ENCODE measurements around the gene P2RY6. TPM values are rescaled to one million over a fixed set of nuclear protein-coding genes. Genes with fewer than 3 reads are reported as not detected.
A peak's percentile ranks its signal among the peaks of the same experiment; 100 is the strongest.

The P2RY6 gene, protein sequence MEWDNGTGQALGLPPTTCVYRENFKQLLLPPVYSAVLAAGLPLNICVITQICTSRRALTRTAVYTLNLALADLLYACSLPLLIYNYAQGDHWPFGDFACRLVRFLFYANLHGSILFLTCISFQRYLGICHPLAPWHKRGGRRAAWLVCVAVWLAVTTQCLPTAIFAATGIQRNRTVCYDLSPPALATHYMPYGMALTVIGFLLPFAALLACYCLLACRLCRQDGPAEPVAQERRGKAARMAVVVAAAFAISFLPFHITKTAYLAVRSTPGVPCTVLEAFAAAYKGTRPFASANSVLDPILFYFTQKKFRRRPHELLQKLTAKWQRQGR
- not detected in 2 replicates for total RNA-seq
- long read RNA-seq, result 0 reads

DNA sequence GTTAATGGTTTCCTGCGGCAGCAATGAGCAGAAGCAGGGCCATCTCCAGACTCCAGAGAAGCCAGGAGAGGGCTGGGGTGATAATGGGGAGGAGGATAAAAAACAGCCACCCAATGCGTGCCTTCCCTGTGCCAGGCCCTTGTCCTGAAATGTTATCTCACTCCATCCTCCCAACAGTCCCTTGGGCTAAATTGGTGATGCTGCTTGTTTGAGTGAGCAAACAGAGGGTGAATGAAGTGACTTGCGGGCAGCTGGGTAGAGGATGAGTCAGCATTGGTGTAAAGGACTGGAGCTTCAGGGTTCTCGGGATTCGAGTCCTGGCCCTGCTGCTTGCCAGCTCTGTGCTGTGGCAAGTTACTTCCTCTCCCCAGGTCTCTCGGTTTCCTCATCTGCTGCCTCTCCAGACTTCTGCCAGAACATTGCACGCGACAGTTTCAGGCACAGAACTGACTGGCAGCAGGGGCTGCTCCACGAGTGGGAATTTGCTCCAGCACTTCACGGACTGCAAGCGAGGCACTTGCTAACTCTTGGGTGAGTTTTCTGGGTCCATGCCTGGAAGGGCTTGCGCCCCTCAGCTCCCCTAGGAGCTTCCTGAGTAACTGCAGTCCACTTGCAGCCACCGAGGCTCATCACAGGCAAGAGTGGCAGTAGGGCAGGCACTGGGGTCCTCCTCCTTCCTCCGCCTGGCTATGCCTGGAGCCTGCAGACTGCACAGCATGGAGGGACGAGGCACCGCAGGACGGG lies at the start of gene P2RY6:
Gene P2RY6, plus strand, starts transcription at position 403 of the 744 bp plus-strand sequence. CDS start 24,181 bp downstream, outside the sequence.
- H3K4me3 Mint-ChIP-seq (ENCODE audit: unreplicated experiment), result no peak within 1 kb of the TSS
- no peak for DNase-seq (ENCODE audit: extremely low spot score, unreplicated experiment)
- TF ChIP-seq, protein P1, sequence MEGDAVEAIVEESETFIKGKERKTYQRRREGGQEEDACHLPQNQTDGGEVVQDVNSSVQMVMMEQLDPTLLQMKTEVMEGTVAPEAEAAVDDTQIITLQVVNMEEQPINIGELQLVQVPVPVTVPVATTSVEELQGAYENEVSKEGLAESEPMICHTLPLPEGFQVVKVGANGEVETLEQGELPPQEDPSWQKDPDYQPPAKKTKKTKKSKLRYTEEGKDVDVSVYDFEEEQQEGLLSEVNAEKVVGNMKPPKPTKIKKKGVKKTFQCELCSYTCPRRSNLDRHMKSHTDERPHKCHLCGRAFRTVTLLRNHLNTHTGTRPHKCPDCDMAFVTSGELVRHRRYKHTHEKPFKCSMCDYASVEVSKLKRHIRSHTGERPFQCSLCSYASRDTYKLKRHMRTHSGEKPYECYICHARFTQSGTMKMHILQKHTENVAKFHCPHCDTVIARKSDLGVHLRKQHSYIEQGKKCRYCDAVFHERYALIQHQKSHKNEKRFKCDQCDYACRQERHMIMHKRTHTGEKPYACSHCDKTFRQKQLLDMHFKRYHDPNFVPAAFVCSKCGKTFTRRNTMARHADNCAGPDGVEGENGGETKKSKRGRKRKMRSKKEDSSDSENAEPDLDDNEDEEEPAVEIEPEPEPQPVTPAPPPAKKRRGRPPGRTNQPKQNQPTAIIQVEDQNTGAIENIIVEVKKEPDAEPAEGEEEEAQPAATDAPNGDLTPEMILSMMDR (IDR thresholded peaks at IDR 0.05), result no peak

DNA sequence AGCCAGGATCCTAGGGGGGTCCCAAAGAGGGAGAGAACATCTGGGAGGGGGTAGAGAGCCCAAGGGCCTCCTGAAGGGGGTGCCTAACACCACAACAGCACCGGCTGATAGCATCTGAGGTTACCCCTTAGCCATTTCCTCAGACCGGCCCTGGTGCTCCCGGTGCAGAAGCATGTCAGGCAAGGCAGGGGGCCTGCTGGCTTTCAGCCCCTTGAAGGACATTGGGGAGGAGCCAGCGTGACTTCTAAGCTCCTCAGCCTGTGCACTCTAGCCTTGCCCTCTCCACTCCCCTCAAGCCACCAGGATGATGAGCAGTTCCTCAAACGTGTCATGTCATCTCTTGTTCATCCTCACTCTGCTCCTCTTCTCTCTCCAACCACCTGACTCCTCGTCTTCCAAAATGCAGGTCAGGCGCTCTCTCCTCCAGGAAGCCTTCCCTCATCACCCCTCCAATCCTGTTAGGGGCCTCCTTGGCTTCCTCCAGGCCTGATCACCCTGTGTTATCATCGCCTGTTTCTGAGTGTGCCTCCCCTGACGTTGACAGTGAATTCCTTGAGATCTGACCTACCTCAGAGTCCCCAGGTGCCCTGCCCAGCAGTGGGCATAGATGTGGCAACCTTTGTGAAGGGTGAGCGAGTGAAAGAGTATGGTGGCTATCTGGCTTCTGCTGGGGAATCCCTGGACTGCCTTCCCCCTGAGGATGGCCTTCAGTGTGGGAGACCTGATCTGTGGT lies 48.0 kb upstream of the P2RY6 start:
- no peaks in the 10 kb centered on the region for H3K36me3 Mint-ChIP-seq (ENCODE audit: unreplicated experiment)
- no peaks in the 10 kb centered on the region for H3K9me3 Mint-ChIP-seq (ENCODE audit: unreplicated experiment)
- no peak for DNase-seq (ENCODE audit: extremely low spot score, unreplicated experiment)
- TF ChIP-seq, protein P1 (IDR thresholded peaks at IDR 0.05), result no peak
- H3K4me3 Mint-ChIP-seq (ENCODE audit: unreplicated experiment), result no peak overlapping the region
- peaks cover under 1% of the 10 kb centered on the region for H3K4me1 Mint-ChIP-seq (ENCODE audit: unreplicated experiment)
- H3K27me3 Mint-ChIP-seq (ENCODE audit: unreplicated experiment), result peaks cover 14% of the 10 kb centered on the region
- no peak overlapping the region for H3K27ac Mint-ChIP-seq (ENCODE audit: unreplicated experiment)

More for the DNA sequence above, at the start of gene P2RY6:
- H3K27ac Mint-ChIP-seq (ENCODE audit: unreplicated experiment), result peak within 1 kb of the TSS; percentile 29
- no peaks in the 10 kb centered on the region for H3K27me3 Mint-ChIP-seq (ENCODE audit: unreplicated experiment)
- no peaks in the 10 kb centered on the region for H3K36me3 Mint-ChIP-seq (ENCODE audit: unreplicated experiment)
- H3K4me1 Mint-ChIP-seq (ENCODE audit: unreplicated experiment), result peaks cover 11% of the 10 kb centered on the region
- no peaks in the 10 kb centered on the region for H3K9me3 Mint-ChIP-seq (ENCODE audit: unreplicated experiment)

DNA sequence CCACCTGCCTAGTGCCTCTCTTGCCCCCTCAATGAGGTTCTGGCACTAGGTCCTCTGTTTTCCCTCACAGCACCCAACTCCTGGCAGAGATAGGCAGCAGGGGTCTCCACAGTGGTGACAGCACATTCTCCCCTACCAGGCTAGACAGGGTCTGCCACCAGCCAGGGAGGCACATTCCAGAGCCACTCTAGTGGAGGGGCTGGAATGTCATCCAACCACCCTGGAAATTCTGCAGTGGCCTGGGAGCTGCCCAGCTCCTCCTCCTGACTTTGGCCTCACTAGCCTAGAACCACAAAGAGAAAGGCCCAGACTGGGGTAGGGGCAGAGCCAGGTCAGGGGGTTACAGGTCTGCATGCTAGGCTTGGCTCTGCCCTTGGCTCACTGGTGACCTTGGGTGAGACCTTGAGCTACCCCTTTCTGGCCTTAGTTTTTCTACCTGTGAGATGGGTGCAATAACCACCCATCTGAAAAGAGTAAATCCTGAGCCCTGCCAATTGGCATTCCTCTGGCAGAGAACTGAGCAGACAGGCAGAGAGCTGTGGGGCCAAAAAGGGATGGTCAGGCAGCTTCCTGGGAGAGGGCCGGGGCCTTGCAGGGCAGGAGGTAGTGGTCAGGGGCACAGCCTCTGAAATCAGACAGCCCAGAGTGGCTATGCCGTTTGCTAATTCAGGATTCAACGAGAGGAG lies 47.0 kb upstream of the P2RY6 start:
- no peak for DNase-seq (ENCODE audit: extremely low spot score, unreplicated experiment)
- peaks cover 8% of the 10 kb centered on the region for H3K27me3 Mint-ChIP-seq (ENCODE audit: unreplicated experiment)
- H3K27ac Mint-ChIP-seq (ENCODE audit: unreplicated experiment), result no peak overlapping the region
- H3K4me1 Mint-ChIP-seq (ENCODE audit: unreplicated experiment), result no peaks in the 10 kb centered on the region
- TF ChIP-seq, protein P1 (IDR thresholded peaks at IDR 0.05), result no peak
- no peaks in the 10 kb centered on the region for H3K36me3 Mint-ChIP-seq (ENCODE audit: unreplicated experiment)
- H3K4me3 Mint-ChIP-seq (ENCODE audit: unreplicated experiment), result no peak overlapping the region
- no peaks in the 10 kb centered on the region for H3K9me3 Mint-ChIP-seq (ENCODE audit: unreplicated experiment)

DNA sequence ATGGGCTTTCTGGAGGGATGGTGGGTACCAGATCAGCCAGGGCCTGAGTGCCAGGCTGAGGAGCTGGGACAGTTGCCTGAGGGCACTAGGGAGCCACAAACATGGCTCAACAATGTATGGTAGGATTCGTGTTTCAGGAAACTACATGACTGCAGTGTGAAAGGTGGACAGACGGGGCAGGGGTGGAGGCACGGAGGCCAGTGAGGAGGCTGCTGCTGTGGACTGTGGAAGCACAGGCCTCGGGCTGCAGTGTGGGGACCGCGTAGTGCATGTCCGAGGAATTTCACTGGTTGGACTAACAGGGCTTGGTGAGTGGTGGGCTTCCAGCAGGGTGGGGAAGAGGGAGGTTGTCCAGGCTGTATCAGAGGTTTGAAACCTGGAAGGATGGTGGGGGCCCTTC lies 46.3 kb upstream of the P2RY6 start:
- Mint-ChIP-seq H3K27me3 (ENCODE audit: unreplicated experiment) (peaks cover 7% of the 10 kb centered on the region), H3K9me3 (ENCODE audit: unreplicated experiment) (no peaks in the 10 kb centered on the region), H3K27ac (ENCODE audit: unreplicated experiment) (no peak overlapping the region), H3K36me3 (ENCODE audit: unreplicated experiment) (no peaks in the 10 kb centered on the region), H3K4me1 (ENCODE audit: unreplicated experiment) (no peaks in the 10 kb centered on the region), H3K4me3 (ENCODE audit: unreplicated experiment) (no peak overlapping the region)
- TF ChIP-seq, protein P1 (IDR thresholded peaks at IDR 0.05), result no peak
- DNase-seq (ENCODE audit: extremely low spot score, unreplicated experiment), result no peak

Measured in osteocyte (in vitro differentiated cells).